Aorta (tissue), 5 donors: ENCODE data around the gene HDAC3. TPM values are rescaled to one million over a fixed set of nuclear protein-coding genes. Genes with fewer than 3 reads are reported as not detected.

Experiments used
- ATAC-seq: fragments of 200-7000 bp; cut with Tn5 transposase; one replicate; pipeline ENCODE4 v1.9.1; 2022; ENCODE audit warnings: moderate library complexity; ENCODE audit not compliant: low FRiP score
- DNase-seq, 2 donors: peaks; one replicate each; pipeline ENCODE4 v3.0.0-alpha.2; 2020
- H3K27ac ChIP-seq, 2 donors: one replicate each; pipeline ENCODE4 v1.5.1; 2013; ENCODE audit warnings: low read length in 2 of 2, mild to moderate bottlenecking in 2 of 2, moderate library complexity in 2 of 2, control low read depth in 1 of 2, inconsistent platforms in 1 of 2, low read depth in 1 of 2
- H3K27me3 ChIP-seq, 2 donors: one replicate each; pipeline ENCODE4 v1.6.1; 2013; ENCODE audit warnings: control low read depth in 1 of 2, low read length in 1 of 2, mild to moderate bottlenecking in 1 of 2, moderate library complexity in 1 of 2; ENCODE audit not compliant: insufficient read depth in 2 of 2, control insufficient read depth in 1 of 2
- H3K36me3 ChIP-seq, 2 donors: one replicate each; pipeline ENCODE4 v1.6.1; 2013; ENCODE audit warnings: control low read depth in 1 of 2, low read length in 1 of 2, mild to moderate bottlenecking in 1 of 2; ENCODE audit not compliant: insufficient read depth in 2 of 2, control insufficient read depth in 1 of 2
- H3K4me1 ChIP-seq, 2 donors: one replicate each; pipeline ENCODE4 v1.6.1; 2013; ENCODE audit warnings: low read length in 2 of 2, control low read depth in 1 of 2, mild to moderate bottlenecking in 1 of 2, moderate library complexity in 1 of 2; ENCODE audit not compliant: insufficient read depth in 2 of 2, control insufficient read depth in 1 of 2
- H3K4me3 ChIP-seq, 2 donors: one replicate each; pipeline ENCODE4 v1.5.1; 2013; ENCODE audit warnings: low read length in 2 of 2, control low read depth in 1 of 2, mild to moderate bottlenecking in 1 of 2
- H3K9me3 ChIP-seq: one replicate; pipeline ENCODE4 v1.6.1; 2013; ENCODE audit warnings: mild to moderate bottlenecking, low read length; ENCODE audit not compliant: control insufficient read depth
- WGBS, 2 donors: extraction: QIAGEN DNeasy Blood & Tissue Kit; methylation state at CpG; one replicate each; pipeline ENCODE4 v1.1.7; 2013; 5-methylcytosine and 5-hydroxymethylcytosine counted together
- intact Hi-C, 2 donors: fragments of 100-400 bp; cut with DNase I; formaldehyde crosslinking; loops; one replicate each; pipeline versions ENCODE4 v1.14.2 to v1.15.0; 2022
- polyA plus RNA-seq, 2 donors: library from polyadenylated mRNA; stranded (reverse); fragments of 200-250 nt; gene quantifications; one replicate each; pipeline ENCODE4 v1.2.3, GENCODE V29; 2013
- total RNA-seq, 2 donors: library from RNA; stranded (reverse); fragmentation: NEBNext Ultra II Directional; extraction: Animal tissue kit (Norgen Biotek cat#: 25700); gene quantifications; one replicate each; pipeline ENCODE4 v1.2.1, GENCODE V29; 2021
- donor health status: healthy with polysubstance abuse.
- donor health status: Bipolar disorder and iron deficiency.
- donor health status: DM: no; HTN: no; CAD: no.
- donor health status: DM: no; HTN: no; CAD: no.
- donor health status: DM: yes; HTN: yes; CAD: no.

Gene HDAC3
- total and polyA plus RNA-seq, 4 donors, result 21.3 to 86.8 (median 53.4) TPM

DNA sequence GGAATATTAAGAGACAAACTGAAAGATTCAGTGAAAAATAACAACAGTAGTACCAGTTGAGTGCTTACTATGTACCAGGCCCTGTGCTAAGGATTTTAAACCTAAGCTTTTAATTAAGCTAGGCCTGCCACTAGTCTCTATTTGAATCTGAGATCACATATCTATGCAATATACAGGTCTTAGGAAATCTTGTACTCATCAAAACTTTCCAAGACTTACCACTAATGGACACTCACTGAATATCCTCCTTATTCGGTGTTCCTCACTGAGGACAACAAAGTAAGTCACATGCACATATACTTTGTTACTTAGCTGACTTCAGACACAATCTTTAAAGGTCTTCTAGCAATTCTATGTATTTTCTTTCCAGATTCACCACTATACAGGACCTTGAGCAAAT lies 50.4 kb downstream of the HDAC3 start:
- H3K4me3 ChIP-seq, result no peak overlapping the region
- intact Hi-C loops, result no loop called here
- no peak overlapping the region for H3K27ac ChIP-seq
- no peaks in the 10 kb centered on the region for H3K27me3 ChIP-seq
- no peaks in the 10 kb centered on the region for H3K9me3 ChIP-seq
- 91 to 97% methylated on average over 1 of the region's 1 CpG for WGBS, 2 donors
- no peaks in the 10 kb centered on the region for H3K4me1 ChIP-seq
- peaks cover 10 to 12% of the 10 kb centered on the region in 2 donors for H3K36me3 ChIP-seq
- no peak for DNase-seq
- ATAC-seq, result no peak

- WGBS, 2 donors, result 92% methylated on average over 6 of the region's 6 CpGs
- DNase-seq, result no peak
- Histone ChIP-seq H3K27me3 (no peaks in the 10 kb centered on the region), H3K36me3 (peaks cover 10 to 13% of the 10 kb centered on the region in 2 donors), H3K9me3 (no peaks in the 10 kb centered on the region), H3K4me3 (no peak overlapping the region), H3K4me1 (no peaks in the 10 kb centered on the region), H3K27ac (no peak overlapping the region)
- intact Hi-C loops, result no loop called here
- ATAC-seq, result no peak
Measured at GRCh38 chr5:141585594-141585993, 51.1 kb downstream of the HDAC3 start.

- H3K4me1 ChIP-seq, result no peaks in the 10 kb centered on the region
- no peaks in the 10 kb centered on the region for H3K27me3 ChIP-seq
- no peak for ATAC-seq
- peaks cover 11 to 17% of the 10 kb centered on the region in 2 donors for H3K36me3 ChIP-seq
- no peak overlapping the region for H3K27ac ChIP-seq
- H3K9me3 ChIP-seq, result no peaks in the 10 kb centered on the region
- WGBS, 2 donors, result 74 to 87% methylated on average over 2 of the region's 2 CpGs
- H3K4me3 ChIP-seq, result no peak overlapping the region
- intact Hi-C loops, result loop anchor here in 1 of 2 donors (10.0 kb wide), 1 partner anchor 51 kb away; no protein-coding TSS in a partner anchor
- no peak for DNase-seq
Measured at GRCh38 chr5:141574122-141574510, 62.5 kb downstream of the HDAC3 start.

- DNase-seq, result no peak
- Histone ChIP-seq H3K4me1 (no peaks in the 10 kb centered on the region), H3K27me3 (no peaks in the 10 kb centered on the region), H3K9me3 (no peaks in the 10 kb centered on the region), H3K36me3 (peaks cover 9 to 14% of the 10 kb centered on the region in 2 donors), H3K27ac (no peak overlapping the region), H3K4me3 (no peak overlapping the region)
- no peak for ATAC-seq
- intact Hi-C loops, result loop anchor here in 1 of 2 donors (10.0 kb wide), 1 partner anchor 51 kb away; no protein-coding TSS in a partner anchor
- 55 to 67% methylated on average over 4 of the region's 4 CpGs for WGBS, 2 donors
Measured at GRCh38 chr5:141573489-141574121, 63.0 kb downstream of the HDAC3 start.

Other genes with a start within 250 kb of the HDAC3 start
- 10 to 100 TPM in 1 of 2 donors, 1 to 10 TPM in 1; 7.3 to 10.1 TPM for gene PCDHGB4, start 249.2 kb downstream of the HDAC3 start, total RNA-seq
- 1 to 10 TPM in 1 of 2 donors, under 1 TPM in 1; 0.50 to 2.7 TPM for gene PCDHGB4, start 249.2 kb downstream of the HDAC3 start, polyA plus RNA-seq
- gene PCDHGA8, start 244.2 kb downstream of the HDAC3 start, total RNA-seq, result 1 to 10 TPM; 3.0 to 6.8 TPM
- gene PCDHGA8, start 244.2 kb downstream of the HDAC3 start, polyA plus RNA-seq, result under 1 TPM; 0.13 to 0.54 TPM
- gene PCDHGB5, start 238.9 kb downstream of the HDAC3 start, total RNA-seq, result 10 to 100 TPM; 11.7 to 18.2 TPM
- 1 to 10 TPM; 2.0 to 5.0 TPM for gene PCDHGB5, start 238.9 kb downstream of the HDAC3 start, polyA plus RNA-seq
- 10 to 100 TPM in 1 of 2 donors, 1 to 10 TPM in 1; 8.2 to 13.2 TPM for gene PCDHGA9, start 234.1 kb downstream of the HDAC3 start, total RNA-seq
- gene PCDHGA9, start 234.1 kb downstream of the HDAC3 start, polyA plus RNA-seq, result 1 to 10 TPM in 1 of 2 donors, under 1 TPM in 1; 0.75 to 1.4 TPM
- 10 to 100 TPM in 1 of 2 donors, 1 to 10 TPM in 1; 9.5 to 14.6 TPM for gene PCDHGB6, start 228.8 kb downstream of the HDAC3 start, total RNA-seq
- gene PCDHGB6, start 228.8 kb downstream of the HDAC3 start, polyA plus RNA-seq, result 1 to 10 TPM in 1 of 2 donors, under 1 TPM in 1; 0.38 to 2.4 TPM
- gene PCDHGA10, start 223.9 kb downstream of the HDAC3 start, total RNA-seq, result 10 to 100 TPM in 1 of 2 donors, 1 to 10 TPM in 1; 6.1 to 11.4 TPM
- gene PCDHGA10, start 223.9 kb downstream of the HDAC3 start, polyA plus RNA-seq, result 1 to 10 TPM in 1 of 2 donors, under 1 TPM in 1; 0.61 to 1.1 TPM
- gene PCDHGB7, start 219.2 kb downstream of the HDAC3 start, total RNA-seq, result 10 to 100 TPM; 12.7 to 24.7 TPM
- gene PCDHGB7, start 219.2 kb downstream of the HDAC3 start, polyA plus RNA-seq, result 1 to 10 TPM; 2.1 to 3.8 TPM
- gene PCDHGA11, start 215.8 kb downstream of the HDAC3 start, total RNA-seq, result 1 to 10 TPM; 7.1 to 9.2 TPM
- gene PCDHGA11, start 215.8 kb downstream of the HDAC3 start, polyA plus RNA-seq, result under 1 TPM; 0.50 to 0.72 TPM
- gene PCDHGA12, start 206.3 kb downstream of the HDAC3 start, total RNA-seq, result 10 to 100 TPM in 1 of 2 donors, 1 to 10 TPM in 1; 7.9 to 18.8 TPM
- gene PCDHGA12, start 206.3 kb downstream of the HDAC3 start, polyA plus RNA-seq, result 1 to 10 TPM in 1 of 2 donors, under 1 TPM in 1; 0.75 to 2.5 TPM
- gene PCDHGC3, start 160.9 kb downstream of the HDAC3 start, total RNA-seq, result 100 to 1,000 TPM in 1 of 2 donors, 10 to 100 TPM in 1; 67.3 to 116 TPM
- 10 to 100 TPM; 23.9 to 99.0 TPM for gene PCDHGC3, start 160.9 kb downstream of the HDAC3 start, polyA plus RNA-seq
- 1 to 10 TPM; 2.8 to 6.1 TPM for gene PCDHGC4, start 151.8 kb downstream of the HDAC3 start, total RNA-seq
- gene PCDHGC4, start 151.8 kb downstream of the HDAC3 start, polyA plus RNA-seq, result under 1 TPM; 0.05 to 0.38 TPM
- 1 to 10 TPM; 2.8 to 6.3 TPM for gene PCDHGC5, start 147.8 kb downstream of the HDAC3 start, total RNA-seq
- gene PCDHGC5, start 147.8 kb downstream of the HDAC3 start, polyA plus RNA-seq, result under 1 TPM; 0.25 to 0.84 TPM
- 100 to 1,000 TPM in 1 of 2 donors, 10 to 100 TPM in 1; 93.4 to 125 TPM for gene DIAPH1, start 17.8 kb downstream of the HDAC3 start, total RNA-seq
- gene DIAPH1, start 17.8 kb downstream of the HDAC3 start, polyA plus RNA-seq, result 10 to 100 TPM; 30.8 to 44.1 TPM
- 1 to 10 TPM; 1.5 to 1.9 TPM for gene RELL2, start 148 bp upstream of the HDAC3 start, total RNA-seq
- 1 to 10 TPM in 1 of 2 donors, under 1 TPM in 1; 0.63 to 2.9 TPM for gene RELL2, start 148 bp upstream of the HDAC3 start, polyA plus RNA-seq
- gene FCHSD1, start 14.6 kb upstream of the HDAC3 start, total RNA-seq, result 10 to 100 TPM; 33.1 to 47.3 TPM
- 10 to 100 TPM in 1 of 2 donors, 1 to 10 TPM in 1; 9.4 to 59.7 TPM for gene FCHSD1, start 14.6 kb upstream of the HDAC3 start, polyA plus RNA-seq
- 10 to 100 TPM; 21.4 to 34.2 TPM for gene ARAP3, start 45.4 kb upstream of the HDAC3 start, total RNA-seq
- 10 to 100 TPM in 1 of 2 donors, 1 to 10 TPM in 1; 1.8 to 14.1 TPM for gene ARAP3, start 45.4 kb upstream of the HDAC3 start, polyA plus RNA-seq
- gene PCDH1, start 241.6 kb upstream of the HDAC3 start, total RNA-seq, result 10 to 100 TPM; 29.4 to 41.9 TPM
- gene PCDH1, start 241.6 kb upstream of the HDAC3 start, polyA plus RNA-seq, result 1 to 10 TPM; 1.4 to 2.5 TPM